Astrocyte of the cerebellum (primary cell): ENCODE measurements around the gene LRRC3.

Source experiments
- DNase-seq: peaks from one replicate; pipeline ENCODE4 v3.0.0-alpha.2; 2011; ENCODE audit warnings: low read depth
- H3K4me3 ChIP-seq: 2 replicates; pipeline ENCODE4 v1.5.1; 2011; ENCODE audit warnings: mild to moderate bottlenecking, low read depth, low read length, moderate library complexity
- CTCF ChIP-seq: IDR thresholded peaks from 2 replicates; pipeline ENCODE4 v1.5.1; 2012; ENCODE audit warnings: low read length, low read depth, moderate library complexity, mild to moderate bottlenecking; ENCODE audit errors: missing control alignments
- in situ Hi-C: cut with HindIII; loops from 2 replicates; pipeline ENCODE4 v1.10.0; 2017; ENCODE audit warnings: low sequenced_read_pairs

Gene LRRC3

DNA sequence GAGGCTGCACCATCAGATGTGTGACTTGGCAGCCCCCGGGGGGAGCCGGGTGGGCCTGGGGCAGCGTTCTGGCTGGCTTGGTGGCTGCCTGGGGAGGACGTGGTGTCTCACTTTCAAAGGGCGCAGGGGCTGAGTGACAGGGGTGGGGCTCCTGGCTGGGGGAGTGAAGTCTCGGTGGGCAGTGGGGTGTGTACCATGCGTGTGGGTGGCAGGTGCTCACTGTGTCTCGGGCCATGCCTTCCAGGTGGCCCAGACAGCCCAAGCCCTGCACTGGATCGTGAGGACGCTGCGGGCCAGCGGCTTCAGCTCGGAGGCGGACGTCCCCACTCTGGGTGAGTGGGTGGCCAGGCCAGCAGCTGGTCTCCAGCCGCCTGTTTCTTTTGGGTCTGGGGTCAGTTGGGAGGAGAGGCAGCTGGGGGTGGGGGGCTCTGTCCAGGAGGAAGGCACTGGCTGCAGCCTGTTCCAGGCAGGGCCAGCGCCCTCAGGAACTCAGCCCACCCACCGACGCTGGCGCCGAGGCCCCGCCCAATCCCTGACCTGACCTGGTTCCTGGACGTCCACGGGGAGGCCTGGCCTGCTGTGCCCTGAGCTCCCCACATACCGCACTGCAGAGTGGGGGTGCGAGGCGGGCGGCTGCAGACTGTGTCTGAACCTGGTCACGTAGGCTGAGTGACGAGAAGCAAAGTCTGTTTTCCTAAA lies 30.6 kb upstream of the LRRC3 start:
- TF ChIP-seq CTCF: no peak
- H3K4me3 ChIP-seq: no peak overlapping the region
- DNase-seq: no peak
- in situ Hi-C loops: no loop called here

- no peak overlapping the region for H3K4me3 ChIP-seq
- in situ Hi-C loops: no loop called here
- DNase-seq: no peak
- no peak for TF ChIP-seq CTCF
These were observed 29.9 kb upstream of the LRRC3 start for GRCh38 chr21:44425307-44425894.

- no peak for TF ChIP-seq CTCF
- in situ Hi-C loops: no loop called here
- no peak for DNase-seq
- no peak overlapping the region for H3K4me3 ChIP-seq
These were observed 29.2 kb upstream of the LRRC3 start for GRCh38 chr21:44425895-44426662.

DNA sequence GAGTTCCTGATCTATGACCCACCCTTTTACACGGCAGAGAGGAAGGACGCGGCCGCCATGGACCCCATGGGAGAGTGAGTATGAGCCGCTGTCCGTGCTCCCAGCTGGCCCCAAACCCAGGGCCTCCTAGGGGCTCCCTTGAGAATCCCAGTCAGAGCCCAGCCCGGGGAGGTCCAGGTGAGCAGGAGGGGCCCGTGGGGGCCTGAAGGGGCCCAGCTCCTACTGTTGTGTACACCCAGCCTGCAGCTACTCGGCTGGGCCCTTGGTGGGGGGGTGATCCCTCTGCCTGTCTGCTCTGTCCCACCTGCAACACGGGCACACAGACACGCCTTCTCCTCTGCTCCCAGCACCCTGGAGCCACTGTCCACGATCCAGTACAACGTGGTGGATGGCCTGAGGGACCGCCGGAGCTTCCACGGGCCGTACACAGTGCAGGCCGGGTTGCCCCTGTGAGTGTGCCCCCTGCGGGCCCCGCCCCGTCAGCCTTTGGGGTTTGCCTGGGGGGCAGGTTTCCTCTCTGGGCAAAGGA lies 28.6 kb upstream of the LRRC3 start:
- H3K4me3 ChIP-seq: no peak overlapping the region
- no peak for DNase-seq
- in situ Hi-C loops: no loop called here
- no peak for TF ChIP-seq CTCF

DNA sequence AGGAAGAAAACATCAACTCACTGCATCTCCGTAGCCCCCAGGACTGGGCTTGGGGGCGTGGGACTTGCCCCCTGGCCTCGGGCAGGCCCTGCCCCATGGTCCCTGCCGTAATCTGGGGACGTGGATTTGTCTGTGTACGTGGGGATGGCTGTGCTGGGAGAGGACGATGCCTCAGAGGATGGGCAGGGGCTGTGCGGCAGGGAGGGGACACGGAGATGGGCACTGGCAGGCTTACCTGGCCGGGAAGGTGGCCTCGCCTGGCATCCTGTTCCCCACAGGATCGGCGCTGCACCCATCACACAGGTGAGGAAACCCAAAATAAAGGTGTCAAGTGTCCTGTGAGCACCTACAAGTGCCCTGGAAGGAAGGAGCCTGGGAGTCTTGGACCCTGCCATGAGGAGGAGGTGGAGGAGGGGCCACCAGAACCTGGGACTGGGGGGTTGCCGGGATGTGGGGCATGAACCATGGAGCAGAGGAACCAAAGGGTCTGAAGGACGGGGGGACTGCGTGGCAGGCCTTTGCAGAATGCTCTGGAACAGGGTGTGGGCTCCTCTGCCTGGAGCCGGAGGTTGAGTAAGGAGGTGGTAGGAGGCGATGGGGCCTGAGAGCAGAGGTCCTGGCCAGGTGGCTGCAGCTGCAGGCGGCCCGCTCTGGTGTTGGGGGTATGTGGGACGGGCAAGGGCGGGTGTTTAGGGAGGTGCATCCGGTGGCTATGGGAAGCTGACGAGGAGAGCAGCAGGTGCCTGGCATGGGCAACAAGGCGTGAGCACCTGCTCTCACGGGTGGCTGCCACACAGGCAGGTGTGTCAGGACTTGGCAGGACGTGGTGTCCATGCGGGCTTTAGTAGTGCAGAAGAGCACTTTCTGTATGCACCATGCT lies 27.8 kb upstream of the LRRC3 start:
- in situ Hi-C loops: no loop called here
- no peak for DNase-seq
- no peak overlapping the region for H3K4me3 ChIP-seq
- TF ChIP-seq CTCF: no peak
